Measurements from ENCODE around the gene PRLHR. TPM values are rescaled to one million over a fixed set of nuclear protein-coding genes. Genes with fewer than 3 reads are reported as not detected.

Gene PRLHR
- total RNA-seq, 2 donors from 2014 or later = not detected

DNA sequence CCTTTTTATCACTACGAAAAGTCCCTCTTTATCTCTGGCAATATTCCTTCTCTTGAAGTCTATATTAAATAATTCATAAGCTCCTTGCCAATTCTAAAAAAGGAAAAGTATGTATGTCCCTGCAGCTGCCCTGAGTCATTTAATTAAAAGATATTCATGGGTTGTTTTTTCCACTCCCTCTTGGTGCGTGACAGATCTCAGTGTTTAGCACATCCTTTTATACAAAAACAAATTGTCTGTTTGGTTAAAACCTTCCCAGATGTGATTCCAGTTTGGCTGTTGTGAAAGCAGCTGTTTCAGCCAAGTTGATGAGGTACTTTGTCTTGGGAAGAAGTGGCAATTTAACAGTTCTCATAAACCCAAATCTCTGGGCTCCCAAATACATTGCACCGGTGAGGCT is 33.8 kb upstream of the PRLHR start:
- no peaks in the 10 kb centered on the region for H3K9me3 ChIP-seq
- TF ChIP-seq CTCF (IDR thresholded peaks at IDR 0.05) = no peak
- H3K36me3 ChIP-seq = no peaks in the 10 kb centered on the region
- no peak overlapping the region for H3K4me3 ChIP-seq
- ATAC-seq (ENCODE audit: insufficient number of reproducible peaks, low FRiP score, low read depth) (no peak), DNase-seq (ENCODE audit: low spot score) (no peak)
- no peaks in the 10 kb centered on the region for H3K27me3 ChIP-seq (replicated peaks; ENCODE audit: insufficient read depth)
- H3K27ac ChIP-seq = no peak overlapping the region
- peaks cover 0 to 5% of the 10 kb centered on the region in 2 donors for H3K4me1 ChIP-seq (ENCODE audit: control insufficient read depth in 1 of 2, low read depth in 2 of 2)

DNA sequence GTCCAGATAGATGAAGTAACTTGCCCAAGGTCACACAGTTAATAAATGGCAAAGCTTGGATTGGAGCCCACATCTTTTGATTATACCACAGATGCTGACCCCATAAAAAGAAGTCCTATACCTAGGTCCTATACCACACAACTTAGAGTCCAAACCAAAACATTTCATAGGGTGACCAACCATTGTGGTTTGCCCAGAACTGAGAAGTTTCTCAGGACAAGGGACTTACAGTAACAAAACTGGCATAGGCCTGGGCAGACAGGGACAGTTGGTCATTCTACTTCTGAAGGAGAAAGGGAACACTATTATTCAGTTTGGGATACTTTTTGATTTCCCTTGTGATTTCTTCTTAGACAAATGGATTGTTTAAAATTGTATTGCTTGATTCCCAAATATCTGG is 32.9 kb upstream of the PRLHR start:
- Histone ChIP-seq H3K27ac (no peak overlapping the region), H3K36me3 (no peaks in the 10 kb centered on the region), H3K4me3 (no peak overlapping the region), H3K4me1 (ENCODE audit: control insufficient read depth in 1 of 2, low read depth in 2 of 2) (peaks cover 0 to 5% of the 10 kb centered on the region in 2 donors), H3K9me3 (no peaks in the 10 kb centered on the region), H3K27me3 (replicated peaks; ENCODE audit: insufficient read depth) (no peaks in the 10 kb centered on the region)
- DNase-seq (ENCODE audit: low spot score) (no peak), ATAC-seq (ENCODE audit: insufficient number of reproducible peaks, low FRiP score, low read depth) (no peak)
- TF ChIP-seq CTCF (IDR thresholded peaks at IDR 0.05) = no peak

GRCh38 chr10:118626953-118627352 is 31.5 kb upstream of the PRLHR start:
- Histone ChIP-seq H3K4me1 (ENCODE audit: control insufficient read depth in 1 of 2, low read depth in 2 of 2) (peaks cover 0 to 5% of the 10 kb centered on the region in 2 donors), H3K27ac (no peak overlapping the region), H3K4me3 (no peak overlapping the region), H3K36me3 (no peaks in the 10 kb centered on the region), H3K9me3 (no peaks in the 10 kb centered on the region), H3K27me3 (replicated peaks; ENCODE audit: insufficient read depth) (no peaks in the 10 kb centered on the region)
- DNase-seq (ENCODE audit: low spot score) (no peak), ATAC-seq (ENCODE audit: insufficient number of reproducible peaks, low FRiP score, low read depth) (no peak)
- no peak for TF ChIP-seq CTCF (IDR thresholded peaks at IDR 0.05)

DNA sequence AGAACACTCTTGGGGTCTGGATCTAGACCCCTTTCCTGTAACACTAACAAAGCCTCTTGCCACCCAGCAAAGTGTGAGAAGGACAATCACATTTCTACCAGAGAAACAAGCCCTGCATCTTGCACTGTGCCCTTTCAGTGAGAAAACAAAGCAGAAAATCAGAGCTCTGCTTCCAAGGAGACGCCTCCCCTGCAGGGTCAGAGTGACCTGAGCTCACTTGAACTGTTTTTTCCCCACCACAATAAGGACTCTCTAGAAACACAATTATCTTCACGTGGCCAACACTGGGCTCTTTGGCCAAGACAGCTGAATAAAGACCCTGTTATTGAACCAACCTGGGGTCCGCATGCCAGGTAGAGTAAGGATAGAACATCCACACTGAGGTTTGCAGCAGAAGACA is 30.1 kb upstream of the PRLHR start:
- Histone ChIP-seq H3K27ac (no peak overlapping the region), H3K36me3 (no peaks in the 10 kb centered on the region), H3K9me3 (no peaks in the 10 kb centered on the region), H3K27me3 (replicated peaks; ENCODE audit: insufficient read depth) (no peaks in the 10 kb centered on the region), H3K4me3 (no peak overlapping the region), H3K4me1 (ENCODE audit: control insufficient read depth in 1 of 2, low read depth in 2 of 2) (peaks cover 0 to 5% of the 10 kb centered on the region in 2 donors)
- ATAC-seq (ENCODE audit: insufficient number of reproducible peaks, low FRiP score, low read depth) (no peak), DNase-seq (ENCODE audit: low spot score) (no peak)
- TF ChIP-seq CTCF (IDR thresholded peaks at IDR 0.05) = no peak

- DNase-seq (ENCODE audit: low spot score) (no peak), ATAC-seq (ENCODE audit: insufficient number of reproducible peaks, low FRiP score, low read depth) (no peak)
- Histone ChIP-seq H3K9me3 (no peaks in the 10 kb centered on the region), H3K4me1 (ENCODE audit: control insufficient read depth in 1 of 2, low read depth in 2 of 2) (peaks cover 0 to 5% of the 10 kb centered on the region in 2 donors), H3K4me3 (no peak overlapping the region), H3K36me3 (no peaks in the 10 kb centered on the region), H3K27ac (no peak overlapping the region), H3K27me3 (replicated peaks; ENCODE audit: insufficient read depth) (no peaks in the 10 kb centered on the region)
- TF ChIP-seq CTCF (IDR thresholded peaks at IDR 0.05) = no peak
Observed at GRCh38 chr10:118624747-118625146, 29.3 kb upstream of the PRLHR start.

Measured in thoracic aorta (tissue), 2 donors.